GM13977 (cell line): ENCODE data around the gene TRIM29.

Source experiments
- DNase-seq: peaks from one replicate; pipeline ENCODE4 v3.0.0; 2012; ENCODE audit warnings: low spot score
- CTCF ChIP-seq: IDR thresholded peaks from 2 replicates; pipeline ENCODE4 v1.5.1; 2012; ENCODE audit warnings: mild to moderate bottlenecking, control low read depth; ENCODE audit not compliant: insufficient read depth; ENCODE audit errors: extremely low read depth, missing control alignments
- in situ Hi-C: fragments of 300-500 bp; cut with MboI; formaldehyde crosslinking; loops from one replicate; pipeline ENCODE4 v1.12.0; 2022; ENCODE audit warnings: low sequenced_read_pairs, low pct_unique_long_range_greater_than_20kb, mixed read lengths, inconsistent platforms; ENCODE audit not compliant: unreplicated experiment

TRIM29 gene

GRCh38 chr11:120179057-120179672, 41.3 kb upstream of the TRIM29 start:
- in situ Hi-C loops: loop anchor here (10.0 kb wide), 1 partner anchor 46 kb away; no protein-coding TSS in a partner anchor
- no peak for TF ChIP-seq CTCF
- DNase-seq: no peak

GRCh38 chr11:120178561-120179056, 40.7 kb upstream of the TRIM29 start:
- TF ChIP-seq CTCF: no peak
- no peak for DNase-seq
- in situ Hi-C loops: loop anchor here (10.0 kb wide), 1 partner anchor 46 kb away; no protein-coding TSS in a partner anchor

GRCh38 chr11:120174866-120175265, 37.0 kb upstream of the TRIM29 start:
- TF ChIP-seq CTCF: no peak
- in situ Hi-C loops: loop anchor here (10.0 kb wide), 1 partner anchor 50 kb away; no protein-coding TSS in a partner anchor

GRCh38 chr11:120173807-120174206, 35.9 kb upstream of the TRIM29 start:
- no peak for DNase-seq
- no peak for TF ChIP-seq CTCF
- in situ Hi-C loops: loop anchor here (10.0 kb wide), 1 partner anchor 51 kb away; no protein-coding TSS in a partner anchor

More at GRCh38 chr11:120174866-120175265, 37.0 kb upstream of the TRIM29 start:
- DNase-seq: no peak

- no peak for TF ChIP-seq CTCF
- in situ Hi-C loops: loop anchor here (10.0 kb wide), 1 partner anchor 52 kb away; no protein-coding TSS in a partner anchor
- DNase-seq: peak; percentile 2
These were observed 35.2 kb upstream of the TRIM29 start for GRCh38 chr11:120173019-120173705.

- TF ChIP-seq CTCF: peak; percentile 80
- in situ Hi-C loops: loop anchor here (10.0 kb wide), 1 partner anchor 53 kb away; no protein-coding TSS in a partner anchor
- peak; percentile 81 for DNase-seq
These were observed 34.4 kb upstream of the TRIM29 start for GRCh38 chr11:120172054-120172911.
